Measurements from ENCODE around the gene MSRB2.

DNA sequence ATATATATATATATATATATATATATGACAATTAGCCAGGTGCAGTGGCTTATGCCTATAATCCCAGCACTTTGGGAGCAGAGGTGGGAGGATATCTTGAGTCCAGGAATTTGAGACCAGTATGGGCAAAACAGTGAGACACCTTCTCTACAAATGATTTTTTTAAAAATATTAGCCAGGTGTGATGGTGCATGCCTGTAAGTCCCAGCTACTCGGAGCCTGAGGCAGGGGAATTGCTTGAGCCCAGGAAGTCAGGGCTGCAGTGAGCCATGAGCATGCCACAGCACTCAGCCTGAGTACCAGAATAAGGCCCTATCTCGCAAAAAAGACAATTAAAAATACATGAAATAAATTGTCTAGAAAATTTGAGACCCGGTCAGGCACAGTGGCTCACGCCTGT lies 47.2 kb upstream of the MSRB2 start:
- TF ChIP-seq ZNF565 (CRISPR knock-in tag; conservative IDR thresholded peaks at IDR 0.05; ENCODE audit: low read depth) (no peak), PPARA (CRISPR knock-in tag; IDR thresholded peaks at IDR 0.05; ENCODE audit: borderline replicate concordance) (no peak), RARB (CRISPR knock-in tag; IDR thresholded peaks at IDR 0.05) (no peak), CSDC2 (CRISPR knock-in tag; IDR thresholded peaks at IDR 0.05) (no peak), ZFP30 (CRISPR knock-in tag; IDR thresholded peaks at IDR 0.05) (no peak), BACH2 (CRISPR knock-in tag; IDR thresholded peaks at IDR 0.05; ENCODE audit: borderline replicate concordance) (no peak), SNAI2 (CRISPR knock-in tag; IDR thresholded peaks at IDR 0.05) (no peak), TOX (CRISPR knock-in tag; IDR thresholded peaks at IDR 0.05; ENCODE audit: borderline replicate concordance) (no peak), ISL1 (CRISPR knock-in tag; IDR thresholded peaks at IDR 0.05) (no peak), ZFP3 (CRISPR knock-in tag; IDR thresholded peaks at IDR 0.05) (no peak)
- TF ChIP-seq, protein P1, sequence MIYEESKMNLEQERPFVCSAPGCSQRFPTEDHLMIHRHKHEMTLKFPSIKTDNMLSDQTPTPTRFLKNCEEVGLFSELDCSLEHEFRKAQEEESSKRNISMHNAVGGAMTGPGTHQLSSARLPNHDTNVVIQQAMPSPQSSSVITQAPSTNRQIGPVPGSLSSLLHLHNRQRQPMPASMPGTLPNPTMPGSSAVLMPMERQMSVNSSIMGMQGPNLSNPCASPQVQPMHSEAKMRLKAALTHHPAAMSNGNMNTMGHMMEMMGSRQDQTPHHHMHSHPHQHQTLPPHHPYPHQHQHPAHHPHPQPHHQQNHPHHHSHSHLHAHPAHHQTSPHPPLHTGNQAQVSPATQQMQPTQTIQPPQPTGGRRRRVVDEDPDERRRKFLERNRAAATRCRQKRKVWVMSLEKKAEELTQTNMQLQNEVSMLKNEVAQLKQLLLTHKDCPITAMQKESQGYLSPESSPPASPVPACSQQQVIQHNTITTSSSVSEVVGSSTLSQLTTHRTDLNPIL (CRISPR knock-in tag; IDR thresholded peaks at IDR 0.05; ENCODE audit: low read depth), result no peak
- TF ChIP-seq, protein P2, sequence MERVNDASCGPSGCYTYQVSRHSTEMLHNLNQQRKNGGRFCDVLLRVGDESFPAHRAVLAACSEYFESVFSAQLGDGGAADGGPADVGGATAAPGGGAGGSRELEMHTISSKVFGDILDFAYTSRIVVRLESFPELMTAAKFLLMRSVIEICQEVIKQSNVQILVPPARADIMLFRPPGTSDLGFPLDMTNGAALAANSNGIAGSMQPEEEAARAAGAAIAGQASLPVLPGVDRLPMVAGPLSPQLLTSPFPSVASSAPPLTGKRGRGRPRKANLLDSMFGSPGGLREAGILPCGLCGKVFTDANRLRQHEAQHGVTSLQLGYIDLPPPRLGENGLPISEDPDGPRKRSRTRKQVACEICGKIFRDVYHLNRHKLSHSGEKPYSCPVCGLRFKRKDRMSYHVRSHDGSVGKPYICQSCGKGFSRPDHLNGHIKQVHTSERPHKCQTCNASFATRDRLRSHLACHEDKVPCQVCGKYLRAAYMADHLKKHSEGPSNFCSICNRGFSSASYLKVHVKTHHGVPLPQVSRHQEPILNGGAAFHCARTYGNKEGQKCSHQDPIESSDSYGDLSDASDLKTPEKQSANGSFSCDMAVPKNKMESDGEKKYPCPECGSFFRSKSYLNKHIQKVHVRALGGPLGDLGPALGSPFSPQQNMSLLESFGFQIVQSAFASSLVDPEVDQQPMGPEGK (CRISPR knock-in tag; IDR thresholded peaks at IDR 0.05; ENCODE audit: borderline replicate concordance), result no peak
- TF ChIP-seq, protein P3, sequence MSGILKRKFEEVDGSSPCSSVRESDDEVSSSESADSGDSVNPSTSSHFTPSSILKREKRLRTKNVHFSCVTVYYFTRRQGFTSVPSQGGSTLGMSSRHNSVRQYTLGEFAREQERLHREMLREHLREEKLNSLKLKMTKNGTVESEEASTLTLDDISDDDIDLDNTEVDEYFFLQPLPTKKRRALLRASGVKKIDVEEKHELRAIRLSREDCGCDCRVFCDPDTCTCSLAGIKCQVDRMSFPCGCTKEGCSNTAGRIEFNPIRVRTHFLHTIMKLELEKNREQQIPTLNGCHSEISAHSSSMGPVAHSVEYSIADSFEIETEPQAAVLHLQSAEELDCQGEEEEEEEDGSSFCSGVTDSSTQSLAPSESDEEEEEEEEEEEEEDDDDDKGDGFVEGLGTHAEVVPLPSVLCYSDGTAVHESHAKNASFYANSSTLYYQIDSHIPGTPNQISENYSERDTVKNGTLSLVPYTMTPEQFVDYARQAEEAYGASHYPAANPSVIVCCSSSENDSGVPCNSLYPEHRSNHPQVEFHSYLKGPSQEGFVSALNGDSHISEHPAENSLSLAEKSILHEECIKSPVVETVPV (CRISPR knock-in tag; IDR thresholded peaks at IDR 0.05), result no peak

Data from SK-N-SH treated with all-trans-retinoic acid at 6 μM for 48 hours (cell line).